HepG2 (cell line): Measurements from ENCODE around the gene ADRM1. TPM values are rescaled to one million over a fixed set of nuclear protein-coding genes. Genes with fewer than 3 reads are reported as not detected.

Source experiments
- MXD3 ChIP-seq: IDR thresholded peaks from 2 replicates; pipeline ENCODE4 v1.6.1; 2016; ENCODE audit warnings: mild to moderate bottlenecking, missing biosample characterization, missing genetic modification reagents
- PLSCR1 ChIP-seq: sonication (generic); formaldehyde crosslinking; IDR thresholded peaks from 2 replicates; pipeline ENCODE4 v1.5.0; 2020; ENCODE audit warnings: missing genetic modification reagents, mild to moderate bottlenecking, borderline replicate concordance
- PRDM15 ChIP-seq: sonication (generic); formaldehyde crosslinking; IDR thresholded peaks from 2 replicates; pipeline ENCODE4 v1.4.0; 2020; ENCODE audit warnings: missing genetic modification reagents
- ZBTB38 ChIP-seq: sonication (generic); formaldehyde crosslinking; IDR thresholded peaks from 2 replicates; pipeline ENCODE4 v1.5.1; 2020; ENCODE audit warnings: mild to moderate bottlenecking, missing genetic modification reagents
- ZNF33A ChIP-seq: sonication (generic); formaldehyde crosslinking; IDR thresholded peaks from 2 replicates; pipeline ENCODE4 v1.5.1; 2020; ENCODE audit warnings: missing genetic modification reagents, mild to moderate bottlenecking, moderate library complexity, borderline replicate concordance
- ZNF407 ChIP-seq: sonication (generic); formaldehyde crosslinking; IDR thresholded peaks from one replicate; pipeline ENCODE4 v1.5.1; 2020; ENCODE audit warnings: mild to moderate bottlenecking, missing genetic modification reagents; ENCODE audit errors: not compliant biosample characterization
- ZNF574 ChIP-seq: sonication (generic); formaldehyde crosslinking; IDR thresholded peaks from 2 replicates; pipeline ENCODE4 v1.4.0; 2020; ENCODE audit warnings: missing genetic modification reagents
- polyA plus RNA-seq, 8 experiments: library from polyadenylated mRNA; depleted of rRNA in 3 of 8; stranded (reverse) in 7 of 8; unstranded in 1 of 8; fragments of >200 nt; fragmentation: Illumina TruSeq in 4 of 8; extraction: Trizol in 4 of 8; gene quantifications; 2 replicates each; pipeline versions ENCODE4 v1.2.1 to v1.2.3, GENCODE V29; 2011 to 2016; ENCODE audit warnings: low read depth in 4 of 8, missing spikeins in 1 of 8, mixed read lengths in 1 of 8; ENCODE audit not compliant: insufficient read depth in 1 of 8
- total RNA-seq, 5 experiments: library from RNA; depleted of rRNA; stranded (reverse); fragments of >200 nt; fragmentation: Illumina TruSeq; extraction: Trizol; gene quantifications; 2 replicates each; pipeline ENCODE4 v1.2.3, GENCODE V29; 2016; ENCODE audit warnings: low read depth in 1 of 5

ADRM1 gene
- total and polyA plus RNA-seq, 2 of the 13 experiments (the other 11 are each of a cell fraction or from before 2014, with no cell fraction given) = 92.9 to 154 TPM

GRCh38 chr20:62355878-62356588 is 53.2 kb downstream of the ADRM1 start (continued):
- no peak for TF ChIP-seq PLSCR1 (CRISPR knock-in tag)
- no peak for TF ChIP-seq ZNF33A (CRISPR knock-in tag)
- TF ChIP-seq ZNF574 (CRISPR knock-in tag) = no peak
- no peak; the same call in 1 of the 2 replicates for TF ChIP-seq ZBTB38 (CRISPR knock-in tag)
- no peak for TF ChIP-seq PRDM15 (CRISPR knock-in tag)
- TF ChIP-seq MXD3 (CRISPR knock-in tag) = no peak
- no peak for TF ChIP-seq ZNF407 (CRISPR knock-in tag)
